Astrocyte of the cerebellum (primary cell): ENCODE data around the gene ESRRA.

Experiments used
- DNase-seq: peaks from one replicate; pipeline ENCODE4 v3.0.0-alpha.2; 2011; ENCODE audit warnings: low read depth
- H3K4me3 ChIP-seq: 2 replicates; pipeline ENCODE4 v1.5.1; 2011; ENCODE audit warnings: mild to moderate bottlenecking, low read depth, low read length, moderate library complexity
- in situ Hi-C: cut with HindIII; loops from 2 replicates; pipeline ENCODE4 v1.10.0; 2017; ENCODE audit warnings: low sequenced_read_pairs
- TF ChIP-seq, protein P1 (sequence below): IDR thresholded peaks from 2 replicates; pipeline ENCODE4 v1.5.1; 2012; ENCODE audit warnings: low read length, low read depth, moderate library complexity, mild to moderate bottlenecking; ENCODE audit errors: missing control alignments

ESRRA gene

DNA sequence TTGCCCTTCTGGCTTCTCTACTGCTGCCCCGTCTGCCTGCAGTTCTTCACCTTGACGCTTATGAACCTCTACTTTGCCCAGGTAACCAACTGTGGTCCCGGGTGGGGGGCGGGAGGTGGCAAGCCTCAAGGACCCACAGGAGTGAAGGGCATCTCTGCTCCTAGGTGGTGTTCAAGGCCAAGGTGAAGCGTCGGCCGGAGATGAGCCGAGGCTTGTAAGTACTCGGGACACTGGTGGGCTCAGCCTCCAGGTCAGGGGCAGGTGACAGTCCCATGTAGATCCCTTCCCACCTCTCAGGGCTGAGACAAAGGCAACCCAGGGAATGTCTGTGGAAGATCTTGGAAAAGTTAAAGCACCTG lies 18.5 kb upstream of the ESRRA start:
- H3K4me3 ChIP-seq, result no peak overlapping the region
- TF ChIP-seq, protein P1, sequence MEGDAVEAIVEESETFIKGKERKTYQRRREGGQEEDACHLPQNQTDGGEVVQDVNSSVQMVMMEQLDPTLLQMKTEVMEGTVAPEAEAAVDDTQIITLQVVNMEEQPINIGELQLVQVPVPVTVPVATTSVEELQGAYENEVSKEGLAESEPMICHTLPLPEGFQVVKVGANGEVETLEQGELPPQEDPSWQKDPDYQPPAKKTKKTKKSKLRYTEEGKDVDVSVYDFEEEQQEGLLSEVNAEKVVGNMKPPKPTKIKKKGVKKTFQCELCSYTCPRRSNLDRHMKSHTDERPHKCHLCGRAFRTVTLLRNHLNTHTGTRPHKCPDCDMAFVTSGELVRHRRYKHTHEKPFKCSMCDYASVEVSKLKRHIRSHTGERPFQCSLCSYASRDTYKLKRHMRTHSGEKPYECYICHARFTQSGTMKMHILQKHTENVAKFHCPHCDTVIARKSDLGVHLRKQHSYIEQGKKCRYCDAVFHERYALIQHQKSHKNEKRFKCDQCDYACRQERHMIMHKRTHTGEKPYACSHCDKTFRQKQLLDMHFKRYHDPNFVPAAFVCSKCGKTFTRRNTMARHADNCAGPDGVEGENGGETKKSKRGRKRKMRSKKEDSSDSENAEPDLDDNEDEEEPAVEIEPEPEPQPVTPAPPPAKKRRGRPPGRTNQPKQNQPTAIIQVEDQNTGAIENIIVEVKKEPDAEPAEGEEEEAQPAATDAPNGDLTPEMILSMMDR, result no peak
- no peak for DNase-seq
- in situ Hi-C loops, result no loop called here

DNA sequence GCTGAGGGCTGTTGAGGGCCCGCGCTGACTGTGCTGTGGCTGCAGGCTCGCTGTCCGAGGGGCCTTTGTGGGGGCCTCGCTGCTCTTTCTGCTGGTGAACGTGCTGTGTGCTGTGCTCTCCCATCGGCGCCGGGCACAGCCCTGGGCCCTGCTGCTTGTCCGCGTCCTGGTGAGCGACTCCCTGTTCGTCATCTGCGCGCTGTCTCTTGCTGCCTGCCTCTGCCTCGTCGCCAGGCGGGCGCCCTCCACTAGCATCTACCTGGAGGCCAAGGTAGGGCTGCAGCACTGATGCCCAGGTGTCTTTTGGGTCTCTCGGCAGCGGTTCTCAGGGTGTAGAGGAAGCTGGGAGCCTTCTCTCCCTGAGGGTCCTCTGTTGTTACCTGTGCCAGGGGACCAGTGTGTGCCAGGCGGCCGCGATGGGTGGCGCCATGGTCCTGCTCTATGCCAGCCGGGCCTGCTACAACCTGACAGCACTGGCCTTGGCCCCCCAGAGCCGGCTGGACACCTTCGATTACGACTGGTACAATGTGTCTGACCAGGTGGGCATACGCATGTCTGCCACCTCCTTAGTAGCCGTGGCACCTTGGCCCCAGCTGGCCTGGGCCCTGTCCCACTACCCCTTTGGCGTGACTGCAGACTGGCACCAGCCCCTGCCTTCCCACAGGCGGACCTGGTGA lies 17.5 kb upstream of the ESRRA start:
- in situ Hi-C loops, result no loop called here
- no peak overlapping the region for H3K4me3 ChIP-seq
- TF ChIP-seq, protein P1, result no peak
- DNase-seq, result no peak

GRCh38 chr11:64288353-64288750 lies 17.0 kb upstream of the ESRRA start:
- no peak for DNase-seq
- TF ChIP-seq, protein P1, result no peak
- no peak overlapping the region for H3K4me3 ChIP-seq
- in situ Hi-C loops, result no loop called here

DNA sequence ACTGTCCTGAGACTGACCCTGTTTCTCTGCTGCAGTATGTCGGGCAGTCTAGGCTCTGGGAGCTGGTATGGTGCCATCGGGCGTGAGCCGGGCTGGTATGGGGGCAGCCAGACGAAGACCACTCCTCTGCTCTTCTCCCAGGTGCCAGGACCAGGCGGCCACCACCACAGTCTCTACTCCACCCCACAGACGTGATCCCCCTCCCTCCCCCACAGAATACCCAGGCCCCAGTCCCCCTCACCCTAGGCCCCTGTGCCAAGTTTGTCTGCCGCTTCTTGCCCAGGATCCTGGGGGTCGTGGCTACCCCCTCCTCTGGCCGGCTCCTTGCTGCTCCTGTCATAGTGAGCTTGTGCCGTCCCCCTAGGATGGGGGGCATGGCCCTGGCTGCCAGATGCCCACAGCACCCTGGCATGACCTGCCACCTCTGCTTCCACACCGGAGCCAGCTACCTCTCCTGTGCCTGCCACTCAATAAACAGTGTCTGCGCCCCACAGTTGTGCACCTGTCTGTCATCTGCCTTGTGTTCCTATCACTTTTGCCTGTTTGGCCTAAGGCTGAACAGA lies 16.2 kb upstream of the ESRRA start:
- no peak for DNase-seq
- in situ Hi-C loops, result no loop called here
- TF ChIP-seq, protein P1, result no peak
- no peak overlapping the region for H3K4me3 ChIP-seq

DNA sequence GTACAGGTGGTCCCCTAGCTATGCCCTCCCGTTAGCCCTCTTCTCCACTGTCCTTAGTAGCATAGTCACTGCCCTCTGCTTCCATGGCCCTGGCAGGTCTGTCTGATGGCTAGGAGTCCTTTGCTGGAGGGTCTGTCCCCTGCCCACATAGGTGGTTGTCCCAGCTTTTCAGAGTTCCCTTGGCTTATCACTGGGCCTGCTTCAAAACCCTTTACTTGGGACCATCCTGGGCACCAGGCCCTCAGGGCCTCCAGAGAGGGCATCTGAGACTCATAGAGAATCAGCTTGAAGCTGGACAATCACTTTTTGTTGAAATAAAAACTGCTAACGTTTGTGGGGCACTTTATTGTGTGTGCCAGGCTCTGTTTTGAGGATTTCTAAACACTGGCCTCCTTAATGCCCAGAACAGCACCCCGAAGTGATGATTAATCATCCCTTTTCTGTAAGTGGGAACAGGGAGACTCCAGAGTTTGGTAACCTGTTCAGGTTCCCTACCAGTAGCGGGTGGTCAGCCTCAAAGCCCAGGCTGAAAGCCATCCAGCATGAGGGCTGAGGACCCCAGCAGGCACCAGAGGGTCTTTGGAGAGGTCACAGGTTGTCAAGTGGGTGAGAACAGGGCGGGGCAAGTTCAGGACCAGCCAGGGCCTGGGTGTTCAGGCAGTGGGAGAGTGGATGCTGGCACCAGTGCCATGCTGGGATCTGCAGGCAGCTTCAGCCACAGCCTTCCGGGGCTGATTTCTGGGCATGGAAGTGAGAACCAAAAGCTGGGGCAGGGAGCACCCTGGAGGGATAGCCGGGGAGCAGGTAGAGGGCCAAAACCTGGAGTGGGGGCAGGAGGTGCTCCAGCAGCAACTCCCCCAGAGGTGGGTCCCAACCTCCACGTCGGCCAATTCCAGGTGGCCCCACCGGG lies 14.7 kb upstream of the ESRRA start:
- TF ChIP-seq, protein P1, result no peak
- in situ Hi-C loops, result no loop called here
- no peak overlapping the region for H3K4me3 ChIP-seq
- DNase-seq, result no peak

DNA sequence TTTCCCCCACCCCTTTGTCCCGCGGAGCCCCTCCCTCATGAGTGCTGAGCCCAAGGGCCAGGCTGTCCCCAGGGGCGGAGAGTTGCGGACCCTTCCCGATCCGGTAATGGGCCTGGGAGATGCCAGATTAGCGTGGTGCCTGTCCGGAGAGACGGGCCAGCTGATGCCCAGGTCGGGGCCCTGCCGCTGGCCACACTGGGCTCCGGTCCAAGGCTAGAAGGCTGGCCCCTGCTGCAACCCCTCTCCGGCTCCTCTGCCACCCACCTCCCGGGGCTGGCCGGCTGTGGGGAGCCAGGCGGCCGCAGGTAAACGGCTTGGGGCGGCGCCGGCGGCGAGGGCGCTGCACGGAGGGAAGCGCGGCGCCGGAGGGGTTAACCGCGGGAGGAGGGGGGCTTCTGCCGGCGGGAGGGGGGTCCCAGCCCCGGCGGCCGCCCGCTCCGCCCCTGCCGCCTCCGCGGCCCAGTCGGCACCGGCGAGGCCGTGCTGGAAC lies 14.0 kb upstream of the ESRRA start, which contains the start of gene KCNK4:
Gene KCNK4, plus strand, starts transcription at position 41 of the 490 bp plus-strand sequence. CDS start 1,717 bp downstream, outside the sequence.
- DNase-seq, result no peak
- TF ChIP-seq, protein P1, result no peak
- no peak within 1 kb of the TSS for H3K4me3 ChIP-seq
- in situ Hi-C loops, result no loop called here
